LHCN-M2 (cell line): ENCODE measurements around the gene CDH13. TPM values are rescaled to one million over a fixed set of nuclear protein-coding genes. Genes with fewer than 3 reads are reported as not detected.

Experiments used
- DNase-seq: peaks from one replicate; pipeline ENCODE4 v3.0.0-alpha.2; 2012; ENCODE audit warnings: low read depth
- total RNA-seq: library from RNA; depleted of rRNA; stranded (reverse); fragments of >200 nt; gene quantifications from 2 replicates; pipeline ENCODE4 v1.2.3, GENCODE V29; 2014

Gene CDH13
- total RNA-seq, 1 experiment from 2014 or later = 140 TPM

DNA sequence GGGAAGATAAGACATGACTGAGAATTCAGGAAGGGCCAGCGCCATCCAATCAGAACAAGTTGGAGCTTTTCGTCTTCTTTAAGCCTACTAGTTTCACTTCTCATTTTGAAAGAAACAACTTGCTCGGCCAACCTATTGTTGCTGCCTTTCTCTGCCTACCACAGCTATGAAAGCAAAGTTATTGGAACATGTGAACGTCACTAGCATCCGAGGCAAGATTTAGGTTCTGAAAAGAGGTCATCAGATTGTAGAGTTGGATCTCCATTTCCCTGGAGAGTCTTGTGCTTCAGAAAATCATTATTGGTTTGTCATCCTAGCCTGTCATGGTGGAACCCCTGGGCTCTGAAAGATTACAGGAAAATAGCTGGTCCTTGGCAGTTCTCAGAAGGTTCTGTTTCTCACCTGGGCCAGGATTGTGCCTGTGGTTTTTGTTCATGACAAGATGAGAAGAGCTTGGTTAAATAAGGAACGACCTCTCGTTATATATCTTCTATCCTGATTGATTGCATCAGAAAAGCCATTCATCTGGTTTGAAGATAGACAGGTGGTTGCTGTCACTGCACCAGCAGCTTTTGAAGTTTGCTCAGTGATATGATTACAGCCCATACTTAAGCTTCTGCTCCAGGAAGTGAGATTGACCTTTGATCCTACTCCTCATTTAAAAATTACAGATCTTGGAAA is 25.3 kb downstream of the CDH13 start:
- DNase-seq = no peak

DNA sequence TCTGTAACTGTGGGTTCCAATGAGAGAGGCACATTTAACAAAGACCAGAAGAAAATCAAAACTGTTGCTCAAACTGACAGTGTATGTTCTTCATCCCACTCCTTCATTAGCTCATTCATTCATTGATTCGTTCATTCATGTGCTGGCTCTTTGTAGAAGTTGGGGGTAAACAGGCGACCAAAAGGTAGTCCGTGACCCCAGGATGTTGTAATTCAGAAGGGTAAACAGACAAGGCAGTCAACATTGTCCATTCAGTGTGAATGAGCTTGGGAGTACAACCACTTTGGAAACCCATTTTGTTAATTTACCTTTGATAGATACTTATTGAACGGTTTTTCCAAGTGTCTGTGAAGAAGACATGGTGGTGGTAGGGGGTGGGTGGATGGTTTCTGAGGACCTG is 26.1 kb downstream of the CDH13 start:
- no peak for DNase-seq

DNA sequence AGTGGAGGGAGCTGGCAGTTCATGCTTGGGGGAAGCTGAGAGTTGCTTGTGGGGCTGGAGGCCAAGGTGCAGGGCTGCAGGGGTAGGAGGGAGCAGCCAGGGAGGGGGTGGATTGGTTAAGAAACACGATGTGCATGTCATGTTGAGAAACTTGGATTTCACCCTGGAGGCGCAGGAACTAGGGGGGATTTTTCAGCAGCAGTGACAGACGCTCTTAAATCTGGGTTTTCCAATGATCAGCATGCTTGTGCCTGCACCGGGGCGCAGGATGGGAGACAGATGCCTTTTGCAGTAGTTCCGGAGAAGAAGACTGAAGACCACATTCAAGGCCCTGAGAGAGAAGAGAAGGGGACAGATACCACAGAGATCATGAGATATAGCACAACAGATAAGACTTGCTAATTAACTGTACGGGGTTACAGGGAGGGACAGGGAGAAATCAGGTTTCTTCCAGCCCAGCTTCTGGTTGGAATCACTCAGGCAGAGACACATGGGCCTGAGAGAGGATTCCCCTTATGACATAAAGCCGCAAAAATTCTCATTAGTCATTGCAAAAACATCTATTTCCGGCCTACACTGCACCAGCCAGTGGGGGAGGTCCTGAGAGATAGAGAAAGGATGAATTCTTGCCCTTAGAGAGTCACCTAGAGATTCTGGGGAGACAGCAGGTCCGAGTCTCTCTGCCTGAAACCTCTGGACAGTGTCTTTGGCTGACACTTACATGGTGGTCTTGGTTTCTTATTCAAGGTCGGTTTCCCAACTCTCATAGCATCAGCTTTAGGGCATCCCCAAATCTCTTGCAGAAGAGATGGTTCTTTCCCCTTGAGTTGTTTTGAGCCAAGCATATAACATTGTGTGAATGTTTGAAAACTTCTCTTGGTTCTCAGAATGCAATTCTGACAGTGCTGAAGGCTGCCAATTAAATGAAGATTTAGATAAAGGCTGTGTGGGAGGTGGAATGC is 27.1 kb downstream of the CDH13 start:
- peak; percentile 92 for DNase-seq

DNA sequence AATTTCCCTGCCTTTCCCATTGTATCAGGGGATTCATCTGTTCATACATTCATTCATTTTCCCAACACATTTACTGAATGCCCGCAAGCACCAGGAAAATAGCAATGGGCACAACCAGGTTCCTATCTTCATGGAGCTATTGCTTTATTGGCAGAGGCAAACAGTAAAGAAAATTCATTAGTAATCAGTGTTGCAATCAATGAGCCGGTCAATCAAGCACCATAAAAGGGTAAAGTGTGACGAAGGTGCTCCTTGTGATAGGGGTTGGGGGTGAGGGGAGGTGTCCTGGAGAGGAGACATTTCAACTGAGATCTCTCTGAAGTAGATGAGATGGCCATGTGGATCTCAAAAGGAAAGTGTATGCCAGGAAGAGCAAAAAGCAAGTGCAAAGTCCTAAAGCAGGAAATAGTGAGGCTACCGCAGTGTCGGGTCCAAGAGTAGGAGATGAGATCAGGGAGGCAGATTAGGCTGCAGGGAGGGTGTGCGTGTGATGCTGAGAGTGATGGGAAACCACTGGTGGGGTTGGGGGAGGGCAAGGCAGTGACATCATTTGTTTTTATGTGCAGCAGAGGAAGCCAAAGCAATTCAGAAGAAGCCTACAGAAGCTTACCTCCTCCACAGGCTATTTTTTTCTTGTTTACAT is 28.4 kb downstream of the CDH13 start:
- DNase-seq = peak; percentile 83

DNA sequence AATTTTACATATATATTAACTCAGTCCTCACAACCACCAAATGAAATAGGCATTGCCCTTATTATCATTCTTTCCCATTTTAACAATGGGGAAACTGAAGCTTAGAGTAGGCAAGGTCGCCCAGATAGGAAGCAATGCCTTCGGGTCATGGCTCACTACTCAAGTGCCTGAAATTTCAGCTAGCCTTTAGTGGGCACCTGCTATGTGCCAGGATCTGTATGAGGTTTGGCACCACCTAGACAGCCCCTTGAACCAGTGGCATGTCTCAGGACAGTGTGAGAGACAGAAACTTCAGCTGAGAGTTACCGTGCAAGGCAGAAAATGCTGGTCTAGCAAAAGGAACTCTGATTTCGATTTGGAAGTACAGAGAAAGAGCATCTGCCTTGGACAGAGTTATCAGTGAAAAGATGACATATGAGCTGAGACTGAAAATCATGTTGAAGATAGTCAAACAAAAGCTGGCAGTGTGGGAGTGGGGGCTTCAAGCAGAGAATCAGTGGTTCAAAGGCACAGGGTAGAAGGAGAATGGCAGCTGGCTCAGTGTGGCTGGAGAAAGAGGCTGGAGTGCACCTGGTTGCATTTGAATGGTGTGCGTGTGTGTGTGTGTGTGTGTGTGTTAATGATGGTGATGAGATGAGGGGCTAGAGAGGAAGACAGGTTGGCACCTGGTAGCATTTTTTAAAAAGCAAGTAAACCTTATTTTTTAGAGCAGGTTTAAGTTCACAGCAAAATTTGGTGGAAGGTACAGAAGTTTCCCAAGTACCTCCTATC is 29.1 kb downstream of the CDH13 start:
- no peak for DNase-seq

DNA sequence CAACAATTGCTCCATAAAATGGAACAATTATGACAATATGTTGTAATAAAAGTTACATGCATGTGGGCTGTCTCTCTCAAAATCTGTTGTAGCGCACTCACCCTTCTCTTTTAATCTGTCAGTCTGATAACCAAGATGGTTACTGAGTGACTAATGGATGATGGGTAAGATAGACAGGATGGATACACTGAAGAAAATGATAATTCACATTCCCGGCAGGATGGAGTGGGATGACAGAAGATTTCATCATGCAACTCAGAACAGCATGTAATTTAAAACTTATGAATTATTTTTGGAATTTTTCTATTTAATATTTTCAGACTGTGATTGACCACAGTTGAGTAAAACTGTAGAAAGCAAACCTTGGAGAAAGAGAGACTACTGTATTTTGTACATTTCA is 30.5 kb downstream of the CDH13 start:
- peak; percentile 82 for DNase-seq

DNA sequence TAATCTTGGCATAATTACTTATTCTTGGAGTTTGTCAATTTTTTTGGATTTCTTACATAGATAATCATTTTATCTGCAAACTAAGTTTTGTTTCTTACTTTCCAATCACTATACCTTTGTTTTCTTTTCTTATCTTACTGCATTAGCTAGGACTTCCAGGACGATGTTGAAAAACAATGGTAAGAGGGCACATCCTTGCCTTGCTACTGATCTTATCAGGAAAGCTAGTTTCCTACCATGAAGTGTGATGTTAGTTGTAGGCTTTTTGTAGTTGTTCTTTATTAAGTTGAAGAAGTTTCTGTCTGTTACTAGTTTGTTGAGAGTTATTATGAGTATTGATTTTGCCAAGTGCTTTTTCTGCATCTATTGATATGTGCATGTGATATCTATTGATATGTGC is 31.0 kb downstream of the CDH13 start:
- no peak for DNase-seq

DNA sequence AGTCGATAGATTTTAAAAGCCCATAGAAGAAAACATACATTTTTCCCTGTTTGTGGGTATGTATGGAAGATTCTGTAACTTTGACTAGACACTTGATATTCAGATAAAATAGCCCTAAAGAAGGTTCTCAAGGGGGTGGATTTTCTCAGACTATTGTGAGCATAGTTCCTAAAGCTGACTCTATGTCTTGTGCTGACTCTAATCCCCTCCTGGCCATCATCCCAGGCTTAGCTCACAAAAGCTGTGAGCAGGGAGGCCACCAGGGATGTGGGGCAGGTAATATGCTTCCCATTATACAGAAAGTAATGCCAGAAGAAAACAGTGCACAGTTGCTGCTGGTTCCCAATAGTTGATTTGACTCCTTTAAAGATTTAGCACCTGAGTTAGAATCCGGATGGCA is 32.0 kb downstream of the CDH13 start:
- DNase-seq = no peak

DNA sequence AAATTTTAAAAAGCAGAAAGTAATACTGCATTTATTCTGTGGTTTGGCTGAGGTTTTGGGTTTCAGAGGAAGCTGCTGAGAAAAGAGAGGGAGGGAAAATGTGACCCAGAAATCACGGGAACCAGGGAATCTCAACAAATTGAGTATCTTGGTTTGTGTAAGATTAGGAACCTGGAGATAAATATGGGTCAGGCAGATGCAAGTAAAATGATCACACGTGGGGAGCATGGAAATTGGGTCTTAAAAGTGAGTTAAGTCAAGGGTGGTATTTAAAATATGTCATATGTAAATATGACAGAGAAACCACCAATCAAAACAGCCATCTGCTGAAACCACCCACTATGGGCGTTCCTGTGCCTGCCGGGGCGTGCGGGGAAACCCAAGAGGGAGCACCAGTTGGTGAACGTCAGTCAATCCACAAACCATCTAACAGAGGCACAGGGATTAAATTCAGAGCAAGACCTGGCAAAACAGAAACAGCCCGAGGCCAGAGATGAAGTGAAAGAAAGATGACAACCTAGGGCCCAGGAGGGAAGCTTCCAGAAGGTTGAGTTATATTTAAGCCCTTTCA is 33.4 kb downstream of the CDH13 start:
- DNase-seq = peak; percentile 97

DNA sequence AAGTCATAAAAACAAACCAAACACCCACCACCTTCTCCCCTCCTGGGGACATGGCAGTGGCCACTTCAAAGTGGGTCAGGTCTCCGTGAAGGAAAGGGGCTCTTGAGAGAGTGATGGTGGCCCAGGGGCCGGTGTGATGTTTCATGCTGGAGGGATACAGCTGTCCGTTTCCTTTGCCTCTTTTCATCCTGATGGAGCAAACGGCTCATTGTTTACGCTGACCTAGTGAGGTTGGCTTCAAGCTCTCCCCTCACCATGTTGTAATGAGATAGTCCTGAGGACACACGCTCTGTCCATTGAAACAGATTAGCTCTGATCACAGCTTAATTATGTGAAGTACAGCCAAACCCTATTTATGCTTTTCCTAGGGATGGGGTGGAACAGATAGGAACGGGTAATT is 34.2 kb downstream of the CDH13 start:
- peak; percentile 64 for DNase-seq

DNA sequence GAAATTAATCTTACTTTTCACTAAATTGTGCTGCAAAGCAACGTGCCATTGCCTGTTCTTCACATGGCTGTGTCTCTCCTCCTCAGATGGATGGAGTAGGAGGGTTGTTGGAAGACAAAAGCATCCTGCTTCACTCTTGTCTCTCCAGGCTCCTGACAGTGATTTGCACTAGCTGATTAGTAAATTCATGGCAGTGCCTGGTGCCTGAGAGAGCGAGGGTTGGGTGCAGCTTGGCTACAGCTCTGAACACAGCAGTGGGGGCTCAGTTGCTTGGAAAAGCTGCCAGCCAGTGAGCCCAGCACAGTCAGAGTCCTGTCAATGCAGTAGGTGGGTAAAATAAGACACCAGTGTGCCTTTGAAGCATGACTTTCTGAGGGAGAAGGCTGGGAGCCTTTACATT is 37.4 kb downstream of the CDH13 start:
- DNase-seq = no peak

DNA sequence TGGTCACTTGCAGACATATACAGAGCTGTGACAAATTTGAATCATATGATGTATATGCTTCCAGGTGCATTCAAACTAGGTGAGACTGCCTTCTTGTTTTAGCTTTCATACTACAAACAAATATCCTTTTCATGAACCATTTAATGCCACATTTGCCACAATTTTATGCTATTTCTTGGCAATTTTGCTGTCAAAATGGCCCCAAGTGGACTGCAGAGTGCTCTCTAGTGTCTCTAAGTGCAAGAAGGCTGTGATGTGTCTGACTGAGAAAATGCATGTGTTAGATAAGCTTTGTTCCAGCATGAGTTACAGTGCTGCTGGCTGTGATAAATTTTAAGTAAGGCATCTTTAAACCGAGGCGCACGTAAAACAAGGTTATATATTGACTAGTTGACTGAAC is 38.3 kb downstream of the CDH13 start:
- no peak for DNase-seq

DNA sequence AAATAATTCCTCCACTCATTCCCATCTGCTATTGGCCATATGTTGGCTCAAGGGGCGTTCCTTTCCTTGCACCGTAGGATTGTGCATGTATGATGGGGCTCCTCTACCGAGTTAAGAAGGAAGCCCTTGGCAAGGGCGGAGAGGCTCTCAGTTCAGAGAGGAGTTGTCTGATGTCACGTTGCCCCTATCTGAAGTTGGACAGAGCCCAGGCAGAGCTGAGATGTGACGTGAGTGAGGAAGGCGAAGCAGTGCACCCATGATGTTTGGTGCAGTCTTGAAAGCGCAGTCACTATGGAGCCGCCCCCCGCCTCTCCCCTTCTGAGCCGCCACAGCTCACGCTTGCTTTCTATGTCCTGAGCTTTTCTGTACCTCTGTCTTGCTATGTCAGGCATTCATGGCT is 40.7 kb downstream of the CDH13 start:
- DNase-seq = no peak

DNA sequence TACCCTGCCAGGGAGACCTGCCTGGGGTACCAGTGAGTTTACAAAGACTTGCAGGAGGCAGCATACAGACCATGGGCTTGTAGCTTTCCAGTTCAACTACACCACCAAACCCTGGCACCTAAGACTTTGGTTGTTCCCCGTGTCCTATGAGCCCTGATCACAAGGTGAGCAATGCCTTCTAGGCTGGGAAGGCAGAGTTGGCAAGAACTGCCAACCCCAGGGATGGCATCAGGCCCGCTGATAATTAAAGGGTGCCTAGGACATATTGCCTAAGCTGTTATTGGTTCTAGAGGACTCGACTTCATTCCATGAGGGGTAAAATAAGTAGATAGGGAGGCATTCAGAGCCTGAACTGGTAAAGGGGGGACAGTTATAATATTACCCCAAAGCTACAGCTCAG is 41.3 kb downstream of the CDH13 start:
- no peak for DNase-seq

DNA sequence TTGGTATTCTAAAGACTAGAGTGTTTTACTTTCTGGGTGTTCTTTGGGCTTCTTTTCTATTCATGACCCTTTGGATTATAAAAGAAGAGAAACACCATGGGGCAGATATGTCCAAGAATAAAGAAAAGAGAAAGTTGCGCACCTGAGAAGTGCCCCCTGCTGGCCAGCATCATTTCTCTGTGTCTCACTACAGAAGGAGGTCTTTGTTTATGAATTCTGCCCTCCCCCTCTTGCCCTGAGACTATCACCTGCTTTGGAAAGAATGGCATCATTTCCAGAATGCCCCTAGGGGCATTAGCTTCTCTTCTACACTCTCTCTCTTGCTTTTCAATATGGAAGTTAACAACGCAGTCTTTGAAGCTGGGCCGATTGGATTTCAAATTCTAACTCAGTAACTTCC is 45.0 kb downstream of the CDH13 start:
- no peak for DNase-seq

DNA sequence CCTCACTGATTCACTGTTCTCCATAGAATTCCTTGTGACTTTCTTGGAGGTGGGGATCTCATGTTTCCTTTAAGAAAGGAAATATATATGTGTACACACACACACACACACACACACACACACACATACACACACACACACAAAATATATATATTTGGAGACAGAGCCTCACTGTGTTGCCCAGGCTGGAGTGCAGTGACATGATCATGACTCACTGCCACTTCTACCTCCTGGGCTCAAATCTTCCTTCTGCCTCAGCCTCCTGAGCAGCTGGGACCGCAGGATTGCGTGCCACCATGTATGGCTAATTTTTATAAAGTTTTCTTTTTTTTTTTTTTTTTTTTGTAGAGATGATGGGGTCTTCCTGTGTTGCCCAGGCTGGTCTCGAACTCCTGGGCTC is 45.9 kb downstream of the CDH13 start:
- DNase-seq = peak; percentile 45

DNA sequence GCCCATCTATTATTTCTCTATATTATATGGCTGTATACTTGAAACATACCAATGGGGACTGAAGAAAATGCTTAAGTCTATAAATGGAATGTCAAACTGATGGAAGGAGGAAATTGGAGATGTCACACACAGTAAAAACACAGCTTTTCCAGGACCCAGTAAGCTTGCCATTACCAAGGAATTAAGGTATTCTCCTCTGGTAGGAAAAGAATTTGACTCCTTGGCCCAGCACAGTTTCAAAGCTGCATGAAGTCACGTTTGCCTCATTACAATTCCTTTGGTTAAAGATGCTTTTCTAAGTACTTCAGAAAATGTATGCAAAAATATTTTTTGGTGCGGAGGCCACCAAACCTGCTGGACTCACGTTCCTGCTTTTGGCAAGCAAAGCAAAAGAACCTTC is 48.5 kb downstream of the CDH13 start:
- no peak for DNase-seq

DNA sequence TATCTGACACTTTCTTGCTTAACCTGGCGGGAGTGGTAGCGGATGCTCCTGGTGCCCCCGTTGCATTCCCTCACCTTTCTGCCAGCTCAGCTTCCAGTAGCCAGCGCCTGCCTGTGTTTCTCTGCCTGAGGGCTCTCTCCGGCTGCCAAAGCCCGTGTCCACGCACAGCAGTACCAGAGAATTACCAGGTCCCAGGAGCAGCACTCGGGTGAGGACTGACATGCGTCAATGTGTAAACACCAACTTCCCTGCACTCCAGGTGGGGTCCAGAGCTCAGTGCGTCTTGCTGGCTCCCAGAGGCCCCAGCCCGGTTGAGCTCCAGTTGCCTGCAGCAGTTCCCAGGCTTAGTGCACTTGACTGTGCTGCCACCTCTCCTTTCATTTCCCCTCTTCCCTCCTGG is 54.8 kb downstream of the CDH13 start:
- no peak for DNase-seq

DNA sequence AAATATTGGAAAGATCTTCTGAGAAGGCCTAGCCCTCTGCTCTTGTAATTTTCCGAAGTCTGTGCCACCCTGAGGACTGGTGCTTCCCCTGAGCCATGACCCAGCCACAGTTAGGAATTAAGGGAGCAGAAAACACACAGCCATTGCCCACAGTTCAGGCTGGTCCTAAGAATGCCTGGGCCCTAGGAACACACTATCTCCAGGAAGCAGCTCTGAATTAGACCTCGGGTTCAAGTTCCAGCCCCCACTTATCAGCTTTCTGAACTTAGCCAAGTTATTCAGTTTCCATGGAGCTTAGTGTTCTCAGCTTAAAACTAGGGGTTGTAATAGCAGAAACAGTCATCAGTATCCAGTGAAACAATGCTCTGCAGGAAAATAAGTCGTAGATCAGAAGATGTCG is 56.0 kb downstream of the CDH13 start:
- DNase-seq = no peak

DNA sequence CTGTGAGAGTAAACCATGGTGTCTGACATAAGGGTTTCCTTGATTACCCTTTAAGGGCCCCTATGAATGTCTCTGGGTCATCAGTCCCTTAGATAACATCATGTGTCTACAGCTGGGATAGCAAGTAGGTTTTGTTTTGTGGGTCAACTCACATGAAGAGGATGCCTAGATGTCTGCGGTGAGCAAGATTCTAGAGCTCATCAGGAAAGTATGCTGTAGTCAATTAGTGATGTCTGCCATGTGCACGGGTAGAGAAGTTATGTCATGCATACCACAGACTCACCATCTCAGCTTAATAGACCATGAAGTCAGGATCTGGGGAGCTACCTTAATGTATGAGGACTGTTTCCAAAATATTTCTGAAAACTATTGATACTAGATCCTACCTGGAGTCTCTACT is 57.5 kb downstream of the CDH13 start:
- no peak for DNase-seq

DNA sequence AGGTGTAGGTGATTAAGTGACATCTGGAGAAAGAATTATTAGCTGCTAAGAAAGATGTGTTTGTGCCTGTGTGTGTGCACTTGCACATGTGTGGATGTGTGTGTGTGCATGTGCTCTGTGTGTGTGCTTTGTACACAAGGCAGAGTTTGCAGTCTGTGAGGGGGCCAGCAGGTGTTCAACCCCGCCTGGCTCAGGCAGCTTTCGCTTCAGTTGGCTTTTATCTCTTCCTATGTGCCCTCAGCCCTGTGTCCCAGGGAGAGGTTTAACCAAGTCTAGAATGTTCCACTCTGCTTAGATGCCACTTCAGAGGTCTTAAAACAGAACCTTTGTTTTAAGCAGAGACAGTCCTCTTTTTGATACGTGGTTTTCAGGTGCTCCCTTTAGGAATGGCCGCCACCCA is 58.8 kb downstream of the CDH13 start:
- no peak for DNase-seq
